ENCODE results near the gene OR2T8.
"Not testable (repeated sequence)": the region's sequence is repeated elsewhere in the genome, so short reads cannot be mapped to it uniquely, and the experiment has no call there.

The OR2T8 gene

DNA sequence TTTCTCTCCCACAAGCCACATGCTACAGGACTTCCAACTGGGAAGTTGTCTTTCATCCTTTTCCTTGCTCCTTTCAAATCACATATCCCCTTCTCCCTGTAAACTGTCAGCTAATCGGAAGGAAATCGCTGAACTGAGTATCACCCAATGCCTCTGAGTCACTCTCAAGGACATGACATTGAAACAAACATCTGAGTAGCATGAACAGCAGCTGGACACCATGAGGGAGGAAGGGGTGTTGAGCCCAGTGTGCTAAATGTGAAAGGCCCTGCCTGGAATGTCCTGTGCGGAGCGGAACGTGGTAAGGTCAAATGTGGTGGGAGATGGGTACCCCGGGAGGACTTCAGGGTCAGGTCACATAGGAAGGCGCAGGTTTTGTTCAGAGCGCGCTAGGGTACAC is 4.8 kb downstream of the OR2T8 start, which contains the start of gene OR2AJ1:
OR2AJ1 (plus strand) TSS at position 22 of the 400 bp plus-strand sequence. CDS start 8,880 bp downstream, outside the sequence.
- Histone ChIP-seq H3K36me3 (ENCODE audit: insufficient read depth, low read length) (no peaks in the 10 kb centered on the region), H3K9me3 (ENCODE audit: low read length) (no peaks in the 10 kb centered on the region), H2AFZ (ENCODE audit: low read depth, low read length) (no peak within 1 kb of the TSS), H3K27me3 (ENCODE audit: insufficient read depth, low read length) (no peaks in the 10 kb centered on the region), H3K4me1 (ENCODE audit: insufficient read depth, low read length) (no peaks in the 10 kb centered on the region), H3K4me3 (ENCODE audit: low read length) (no peak within 1 kb of the TSS)

GRCh38 chr1:247933989-247934388 is 13.9 kb downstream of the OR2T8 start:
- Histone ChIP-seq H3K9me3 (ENCODE audit: low read length) (no peaks in the 10 kb centered on the region), H3K4me1 (ENCODE audit: insufficient read depth, low read length) (no peaks in the 10 kb centered on the region)

DNA sequence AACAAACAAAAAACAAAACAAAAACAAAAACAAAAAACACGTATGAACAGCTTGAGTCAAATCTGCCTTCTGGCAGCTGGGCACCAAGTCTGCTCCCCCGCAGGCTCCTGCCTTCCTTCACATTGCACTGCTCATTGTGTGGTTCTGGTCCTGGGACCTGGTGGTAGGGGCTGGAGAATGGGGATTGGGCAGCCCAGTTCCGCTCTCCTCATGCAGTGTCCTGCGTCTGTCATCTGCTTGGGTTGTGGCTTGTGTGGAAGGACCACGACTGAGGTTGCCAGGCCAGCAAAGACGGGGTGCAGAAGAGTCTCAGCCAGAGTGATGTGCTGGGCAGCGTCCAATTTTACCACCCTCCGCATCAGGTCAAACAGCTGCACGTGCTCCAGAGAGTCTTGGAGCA is 15.7 kb downstream of the OR2T8 start:
- Histone ChIP-seq H3K4me1 (ENCODE audit: insufficient read depth, low read length) (no peaks in the 10 kb centered on the region), H3K27me3 (ENCODE audit: insufficient read depth, low read length) (no peaks in the 10 kb centered on the region), H3K9me3 (ENCODE audit: low read length) (no peaks in the 10 kb centered on the region), H3K4me3 (ENCODE audit: low read length) (no peak overlapping the region), H2AFZ (ENCODE audit: low read depth, low read length) (no peak overlapping the region), H3K36me3 (ENCODE audit: insufficient read depth, low read length) (no peaks in the 10 kb centered on the region)

More at GRCh38 chr1:247933989-247934388, 13.9 kb downstream of the OR2T8 start:
- H3K27me3 ChIP-seq (ENCODE audit: insufficient read depth, low read length) = no peaks in the 10 kb centered on the region
- no peaks in the 10 kb centered on the region for H3K36me3 ChIP-seq (ENCODE audit: insufficient read depth, low read length)
- H2AFZ ChIP-seq (ENCODE audit: low read depth, low read length) = no peak overlapping the region
- no peak overlapping the region for H3K4me3 ChIP-seq (ENCODE audit: low read length)

- H3K27me3 ChIP-seq (ENCODE audit: insufficient read depth, low read length) = no peaks in the 10 kb centered on the region
- H3K36me3 ChIP-seq (ENCODE audit: insufficient read depth, low read length) = no peaks in the 10 kb centered on the region
- H2AFZ ChIP-seq (ENCODE audit: low read depth, low read length) = no peak overlapping the region
- H3K4me3 ChIP-seq (ENCODE audit: low read length) = no peak overlapping the region
- H3K9me3 ChIP-seq (ENCODE audit: low read length) = no peaks in the 10 kb centered on the region
- no peaks in the 10 kb centered on the region for H3K4me1 ChIP-seq (ENCODE audit: insufficient read depth, low read length)
These were observed 16.4 kb downstream of the OR2T8 start for GRCh38 chr1:247936415-247936814.

- H3K36me3 ChIP-seq (ENCODE audit: insufficient read depth, low read length); H3K4me3 ChIP-seq (ENCODE audit: low read length); H3K4me1 ChIP-seq (ENCODE audit: insufficient read depth, low read length); H3K9me3 ChIP-seq (ENCODE audit: low read length); H2AFZ ChIP-seq (ENCODE audit: low read depth, low read length); H3K27me3 ChIP-seq (ENCODE audit: insufficient read depth, low read length): not testable (repeated sequence)
These were observed 17.1 kb downstream of the OR2T8 start for GRCh38 chr1:247936965-247937734.

- no peaks in the 10 kb centered on the region for H3K4me1 ChIP-seq (ENCODE audit: insufficient read depth, low read length)
- H3K9me3 ChIP-seq (ENCODE audit: low read length) = no peaks in the 10 kb centered on the region
- no peak overlapping the region for H2AFZ ChIP-seq (ENCODE audit: low read depth, low read length)
- no peaks in the 10 kb centered on the region for H3K36me3 ChIP-seq (ENCODE audit: insufficient read depth, low read length)
- no peak overlapping the region for H3K4me3 ChIP-seq (ENCODE audit: low read length)
- no peaks in the 10 kb centered on the region for H3K27me3 ChIP-seq (ENCODE audit: insufficient read depth, low read length)
These were observed 22.6 kb downstream of the OR2T8 start for GRCh38 chr1:247942624-247943023.

DNA sequence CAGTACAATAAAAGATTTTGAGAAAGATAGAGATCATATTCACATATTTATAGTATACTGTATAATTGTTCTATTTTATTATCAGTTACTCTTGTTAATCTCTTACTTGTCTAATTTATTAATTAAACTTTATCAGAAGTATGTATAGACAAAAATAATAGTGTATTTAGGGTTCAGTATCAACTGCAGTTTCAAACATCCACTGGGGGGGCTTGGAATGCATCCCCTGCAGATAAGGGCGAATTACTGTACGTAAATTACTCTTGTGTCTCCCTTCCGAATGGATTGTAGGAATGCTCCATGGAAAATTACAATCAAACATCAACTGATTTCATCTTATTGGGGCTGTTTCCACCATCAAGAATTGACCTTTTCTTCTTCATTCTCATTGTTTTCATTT is 28.5 kb downstream of the OR2T8 start, which contains the start of gene OR2L8:
OR2L8 (plus strand) TSS at position 301 of the 400 bp plus-strand sequence; CDS start at position 301, 0 bp downstream.
- no peaks in the 10 kb centered on the region for H3K36me3 ChIP-seq (ENCODE audit: insufficient read depth, low read length)

DNA sequence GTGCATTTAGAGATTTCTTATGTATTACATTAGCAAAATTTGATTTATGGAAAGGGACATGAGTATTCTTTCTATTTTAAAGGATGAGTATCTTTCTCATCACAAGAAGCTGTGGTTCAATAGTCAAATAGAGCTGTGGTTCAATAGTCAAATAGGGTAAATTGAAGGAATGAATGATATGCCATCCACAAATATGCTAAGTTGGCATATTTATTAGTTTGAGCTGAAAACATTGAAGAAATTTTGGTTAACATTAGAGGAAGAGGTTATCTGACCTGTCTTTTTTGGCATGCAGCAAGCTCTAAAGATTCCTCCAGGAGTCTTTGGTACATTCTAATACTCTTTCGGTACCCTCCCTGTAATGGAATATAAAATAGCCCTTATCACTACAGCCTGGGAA is 33.4 kb downstream of the OR2T8 start:
- H3K4me3 ChIP-seq (ENCODE audit: low read length) = no peak overlapping the region

More for the DNA sequence above, 28.5 kb downstream of the OR2T8 start, which contains the start of gene OR2L8:
- Histone ChIP-seq H3K4me3 (ENCODE audit: low read length) (no peak within 1 kb of the TSS), H3K4me1 (ENCODE audit: insufficient read depth, low read length) (no peaks in the 10 kb centered on the region), H2AFZ (ENCODE audit: low read depth, low read length) (no peak within 1 kb of the TSS), H3K27me3 (ENCODE audit: insufficient read depth, low read length) (no peaks in the 10 kb centered on the region), H3K9me3 (ENCODE audit: low read length) (no peaks in the 10 kb centered on the region)

GRCh38 chr1:247961791-247962190 is 41.7 kb downstream of the OR2T8 start:
- no peak overlapping the region for H3K4me3 ChIP-seq (ENCODE audit: low read length)
- no peaks in the 10 kb centered on the region for H3K4me1 ChIP-seq (ENCODE audit: insufficient read depth, low read length)
- H2AFZ ChIP-seq (ENCODE audit: low read depth, low read length) = no peak overlapping the region

More for the DNA sequence above, 33.4 kb downstream of the OR2T8 start:
- Histone ChIP-seq H3K36me3 (ENCODE audit: insufficient read depth, low read length) (no peaks in the 10 kb centered on the region), H2AFZ (ENCODE audit: low read depth, low read length) (no peak overlapping the region), H3K27me3 (ENCODE audit: insufficient read depth, low read length) (no peaks in the 10 kb centered on the region), H3K4me1 (ENCODE audit: insufficient read depth, low read length) (no peaks in the 10 kb centered on the region), H3K9me3 (ENCODE audit: low read length) (no peaks in the 10 kb centered on the region)

DNA sequence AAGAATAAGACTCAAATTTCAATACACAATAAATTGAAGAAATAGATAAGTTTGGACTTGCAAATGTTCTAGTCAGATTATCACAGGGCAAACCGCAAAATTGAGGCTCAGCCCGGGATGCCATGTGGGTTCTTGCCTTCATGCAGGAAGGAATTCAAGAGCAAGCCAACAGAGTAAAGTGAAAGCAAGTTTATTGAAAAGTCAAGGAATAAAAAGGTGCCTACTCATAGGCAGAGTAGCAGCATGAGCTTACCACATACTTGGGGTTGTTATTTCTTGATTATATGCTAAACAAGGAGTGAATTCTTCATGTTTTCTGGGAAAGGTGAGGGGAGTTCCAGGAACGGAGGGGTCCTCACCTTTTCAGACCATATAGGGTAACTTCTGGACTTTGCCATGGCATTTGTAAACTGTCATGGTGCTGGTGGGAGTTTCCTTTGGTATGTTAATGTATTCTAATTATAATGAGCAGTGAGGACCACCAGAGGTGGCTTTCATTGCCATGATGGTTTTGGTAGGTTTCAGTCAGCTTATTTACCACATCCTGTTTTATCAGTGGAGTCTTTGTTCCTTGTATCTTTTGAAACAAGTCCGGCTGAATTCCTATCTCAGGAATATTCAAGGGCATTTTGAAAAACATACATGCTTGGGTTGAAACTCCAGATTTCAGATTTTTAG is 43.0 kb downstream of the OR2T8 start:
- Histone ChIP-seq H3K36me3 (ENCODE audit: insufficient read depth, low read length) (no peaks in the 10 kb centered on the region), H3K9me3 (ENCODE audit: low read length) (no peaks in the 10 kb centered on the region), H3K27me3 (ENCODE audit: insufficient read depth, low read length) (no peaks in the 10 kb centered on the region), H2AFZ (ENCODE audit: low read depth, low read length) (no peak overlapping the region), H3K4me1 (ENCODE audit: insufficient read depth, low read length) (no peaks in the 10 kb centered on the region), H3K4me3 (ENCODE audit: low read length) (no peak overlapping the region)

More at GRCh38 chr1:247961791-247962190, 41.7 kb downstream of the OR2T8 start:
- H3K9me3 ChIP-seq (ENCODE audit: low read length) = no peaks in the 10 kb centered on the region
- H3K36me3 ChIP-seq (ENCODE audit: insufficient read depth, low read length) = no peaks in the 10 kb centered on the region
- H3K27me3 ChIP-seq (ENCODE audit: insufficient read depth, low read length) = no peaks in the 10 kb centered on the region

- no peaks in the 10 kb centered on the region for H3K9me3 ChIP-seq (ENCODE audit: low read length)
These were observed 44.9 kb downstream of the OR2T8 start, which contains the start of gene OR2AK2 for GRCh38 chr1:247964933-247965332. Gene OR2AK2, plus strand, starts transcription at chr1:247965233. Its CDS starts 144 bp downstream, at chr1:247965377.

GRCh38 chr1:247966532-247967204 is 46.6 kb downstream of the OR2T8 start:
- H3K36me3 ChIP-seq (ENCODE audit: insufficient read depth, low read length) = no peaks in the 10 kb centered on the region
- no peaks in the 10 kb centered on the region for H3K9me3 ChIP-seq (ENCODE audit: low read length)
- H3K4me3 ChIP-seq (ENCODE audit: low read length) = no peak overlapping the region
- no peaks in the 10 kb centered on the region for H3K4me1 ChIP-seq (ENCODE audit: insufficient read depth, low read length)
- no peak overlapping the region for H2AFZ ChIP-seq (ENCODE audit: low read depth, low read length)
- no peaks in the 10 kb centered on the region for H3K27me3 ChIP-seq (ENCODE audit: insufficient read depth, low read length)

More at GRCh38 chr1:247964933-247965332, 44.9 kb downstream of the OR2T8 start, which contains the start of gene OR2AK2:
- Histone ChIP-seq H3K4me3 (ENCODE audit: low read length) (no peak within 1 kb of the TSS), H3K36me3 (ENCODE audit: insufficient read depth, low read length) (no peaks in the 10 kb centered on the region), H3K4me1 (ENCODE audit: insufficient read depth, low read length) (no peaks in the 10 kb centered on the region), H3K27me3 (ENCODE audit: insufficient read depth, low read length) (no peaks in the 10 kb centered on the region), H2AFZ (ENCODE audit: low read depth, low read length) (no peak within 1 kb of the TSS)
